ENCODE data around the gene MACROH2A1.

Gene MACROH2A1

GRCh38 chr5:135392256-135392655 is 6.8 kb downstream of the MACROH2A1 start:
- H3K9me2 ChIP-seq (replicated peaks; ENCODE audit: control insufficient read depth, low read length): no peaks in the 10 kb centered on the region
- H3K4me2 ChIP-seq (ENCODE audit: low read length): no peak overlapping the region
- TF ChIP-seq EZH2phosphoT487 (IDR thresholded peaks at IDR 0.05; ENCODE audit: borderline replicate concordance, low read length) (no peak), CTCF (IDR thresholded peaks at IDR 0.05; ENCODE audit: low read depth, low read length, poor library complexity, severe bottlenecking) (no peak)
- peaks cover 42% of the 10 kb centered on the region for H3K4me1 ChIP-seq (ENCODE audit: control insufficient read depth, low read length)
- H3K9me3 ChIP-seq (ENCODE audit: control insufficient read depth, insufficient read depth, low read length): no peaks in the 10 kb centered on the region
- H4K20me1 ChIP-seq (ENCODE audit: control insufficient read depth, insufficient read depth, low read depth, low read length): peaks cover 65% of the 10 kb centered on the region
- H3K27ac ChIP-seq (ENCODE audit: low read depth, low read length): no peak overlapping the region
- H3F3A ChIP-seq (ENCODE audit: control insufficient read depth, insufficient read depth): no peaks in the 10 kb centered on the region
- peaks cover 100% of the 10 kb centered on the region for H3K79me2 ChIP-seq (ENCODE audit: control insufficient read depth, low read length)
- H3K27me3 ChIP-seq (ENCODE audit: control insufficient read depth, low read length): no peaks in the 10 kb centered on the region
- H3K36me3 ChIP-seq (ENCODE audit: control insufficient read depth, low read length): peaks cover 97% of the 10 kb centered on the region
- H3K4me3 ChIP-seq (ENCODE audit: low read length): no peak overlapping the region

- no peaks in the 10 kb centered on the region for H3K27me3 ChIP-seq (ENCODE audit: control insufficient read depth, low read length)
These were observed 7.2 kb downstream of the MACROH2A1 start for GRCh38 chr5:135391869-135392255.

GRCh38 chr5:135391116-135391868 is 7.7 kb downstream of the MACROH2A1 start:
- Histone ChIP-seq H3F3A (ENCODE audit: control insufficient read depth, insufficient read depth) (no peaks in the 10 kb centered on the region), H3K9me2 (replicated peaks; ENCODE audit: control insufficient read depth, low read length) (no peaks in the 10 kb centered on the region), H3K4me3 (ENCODE audit: low read length) (no peak overlapping the region), H3K4me1 (ENCODE audit: control insufficient read depth, low read length) (peaks cover 32% of the 10 kb centered on the region), H3K4me2 (ENCODE audit: low read length) (no peak overlapping the region), H3K27me3 (ENCODE audit: control insufficient read depth, low read length) (no peaks in the 10 kb centered on the region), H3K79me2 (ENCODE audit: control insufficient read depth, low read length) (peaks cover 100% of the 10 kb centered on the region), H3K36me3 (ENCODE audit: control insufficient read depth, low read length) (peaks cover 97% of the 10 kb centered on the region), H3K9me3 (ENCODE audit: control insufficient read depth, insufficient read depth, low read length) (no peaks in the 10 kb centered on the region), H4K20me1 (ENCODE audit: control insufficient read depth, insufficient read depth, low read depth, low read length) (peaks cover 63% of the 10 kb centered on the region), H3K27ac (ENCODE audit: low read depth, low read length) (no peak overlapping the region)
- TF ChIP-seq CTCF (IDR thresholded peaks at IDR 0.05; ENCODE audit: low read depth, low read length, poor library complexity, severe bottlenecking) (no peak), EZH2phosphoT487 (IDR thresholded peaks at IDR 0.05; ENCODE audit: borderline replicate concordance, low read length) (no peak)

More at GRCh38 chr5:135391869-135392255, 7.2 kb downstream of the MACROH2A1 start:
- Histone ChIP-seq H3K9me2 (replicated peaks; ENCODE audit: control insufficient read depth, low read length) (no peaks in the 10 kb centered on the region), H4K20me1 (ENCODE audit: control insufficient read depth, insufficient read depth, low read depth, low read length) (peaks cover 61% of the 10 kb centered on the region), H3K79me2 (ENCODE audit: control insufficient read depth, low read length) (peaks cover 100% of the 10 kb centered on the region), H3K4me3 (ENCODE audit: low read length) (no peak overlapping the region), H3F3A (ENCODE audit: control insufficient read depth, insufficient read depth) (no peaks in the 10 kb centered on the region), H3K9me3 (ENCODE audit: control insufficient read depth, insufficient read depth, low read length) (no peaks in the 10 kb centered on the region), H3K4me2 (ENCODE audit: low read length) (no peak overlapping the region), H3K27ac (ENCODE audit: low read depth, low read length) (no peak overlapping the region), H3K4me1 (ENCODE audit: control insufficient read depth, low read length) (peaks cover 38% of the 10 kb centered on the region), H3K36me3 (ENCODE audit: control insufficient read depth, low read length) (peaks cover 97% of the 10 kb centered on the region)
- no peak for TF ChIP-seq EZH2phosphoT487 (IDR thresholded peaks at IDR 0.05; ENCODE audit: borderline replicate concordance, low read length)
- TF ChIP-seq CTCF (IDR thresholded peaks at IDR 0.05; ENCODE audit: low read depth, low read length, poor library complexity, severe bottlenecking): no peak
